Parathyroid adenoma (tissue), 2 donors: ENCODE results near the gene SYT2.

Source experiments
- H2AFZ ChIP-seq: fragments of 300-600 bp; sonication (generic); one replicate; pipeline ENCODE4 v1.7.0; 2017; ENCODE audit warnings: antibody characterized with exemption, mild to moderate bottlenecking
- H3K27ac ChIP-seq: fragments of 300-600 bp; sonication (generic); one replicate; pipeline ENCODE4 v1.7.0; 2017
- H3K27me3 ChIP-seq: fragments of 300-600 bp; sonication (generic); one replicate; pipeline ENCODE4 v1.7.0; 2017; ENCODE audit warnings: low read length; ENCODE audit not compliant: control insufficient read depth, insufficient read depth
- H3K36me3 ChIP-seq: fragments of 300-600 bp; sonication (generic); one replicate; pipeline ENCODE4 v1.7.0; 2017; ENCODE audit warnings: low read length; ENCODE audit not compliant: control insufficient read depth, insufficient read depth
- H3K4me1 ChIP-seq: fragments of 300-600 bp; sonication (generic); one replicate; pipeline ENCODE4 v1.7.0; 2017; ENCODE audit warnings: control low read depth
- H3K4me2 ChIP-seq: fragments of 300-600 bp; sonication (generic); one replicate; pipeline ENCODE4 v1.7.0; 2017; ENCODE audit warnings: low read length
- H3K4me3 ChIP-seq: fragments of 300-600 bp; sonication (generic); one replicate; pipeline ENCODE4 v1.7.0; 2017; ENCODE audit warnings: low read depth, low read length
- H3K79me2 ChIP-seq: fragments of 300-600 bp; sonication (generic); one replicate; pipeline ENCODE4 v1.7.0; 2017; ENCODE audit warnings: control low read depth
- H3K9ac ChIP-seq: fragments of 300-600 bp; sonication (generic); one replicate; pipeline ENCODE4 v1.7.0; 2017; ENCODE audit warnings: mild to moderate bottlenecking
- H3K9me3 ChIP-seq: fragments of 300-600 bp; sonication (generic); one replicate; pipeline ENCODE4 v1.7.0; 2017; ENCODE audit warnings: low read length; ENCODE audit not compliant: control insufficient read depth
- CTCF ChIP-seq: fragments of 300-600 bp; sonication (generic); IDR thresholded peaks from one replicate; pipeline ENCODE4 v1.7.0; 2017; ENCODE audit warnings: antibody characterized with exemption, mild to moderate bottlenecking
- donor health status: primary hyperparathyroidism.

The SYT2 gene

DNA sequence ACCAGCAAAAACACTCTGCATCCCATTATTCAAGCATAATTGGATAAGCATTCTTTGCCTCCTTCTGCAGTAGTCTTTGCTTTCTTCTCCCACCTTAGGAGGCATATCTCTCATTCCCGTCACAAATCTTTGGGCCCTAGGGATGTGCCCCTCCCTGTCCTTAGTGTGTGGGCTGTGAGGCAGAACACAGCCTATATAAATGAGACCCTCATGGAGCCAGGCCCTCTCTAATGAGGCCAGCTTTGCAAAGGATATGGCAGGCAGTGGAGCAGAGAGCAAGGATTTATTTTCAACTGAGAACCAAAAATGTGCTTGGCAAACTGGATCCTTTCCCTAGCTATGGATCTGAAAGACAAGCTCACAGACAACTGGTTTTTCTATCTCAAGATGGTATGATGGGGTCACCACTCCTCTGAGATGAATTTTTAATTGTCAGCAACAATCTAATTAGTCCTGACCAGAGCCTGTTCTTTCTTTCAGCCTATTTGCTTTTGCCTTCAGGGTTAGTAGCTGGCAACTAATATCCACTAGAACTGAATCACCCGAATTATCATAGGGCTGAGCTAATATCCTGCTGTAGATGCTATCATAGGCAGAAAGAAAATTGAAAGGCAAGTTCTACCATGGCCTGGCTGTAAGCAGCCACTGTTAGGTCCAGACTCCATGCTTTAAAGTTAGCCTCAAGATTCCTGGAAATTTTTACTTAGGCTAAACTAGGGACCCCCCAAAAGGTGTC, 134.2 kb downstream of the SYT2 start:
- no peaks in the 10 kb centered on the region for H3K36me3 ChIP-seq
- no peaks in the 10 kb centered on the region for H3K79me2 ChIP-seq
- peaks cover 41% of the 10 kb centered on the region for H3K4me1 ChIP-seq
- no peaks in the 10 kb centered on the region for H3K9me3 ChIP-seq
- peak overlapping the region; percentile 69 for H3K27ac ChIP-seq
- no peaks in the 10 kb centered on the region for H3K27me3 ChIP-seq
- no peak overlapping the region for H3K9ac ChIP-seq
- H2AFZ ChIP-seq, result no peak overlapping the region
- TF ChIP-seq CTCF, result no peak
- no peak overlapping the region for H3K4me3 ChIP-seq
- no peak overlapping the region for H3K4me2 ChIP-seq

- no peaks in the 10 kb centered on the region for H3K36me3 ChIP-seq
- H3K27ac ChIP-seq, result no peak overlapping the region
- no peak for TF ChIP-seq CTCF
- no peaks in the 10 kb centered on the region for H3K79me2 ChIP-seq
- H3K27me3 ChIP-seq, result no peaks in the 10 kb centered on the region
- no peak overlapping the region for H3K4me2 ChIP-seq
- no peak overlapping the region for H3K4me3 ChIP-seq
- H3K9me3 ChIP-seq, result no peaks in the 10 kb centered on the region
- no peak overlapping the region for H3K9ac ChIP-seq
- peaks cover 51% of the 10 kb centered on the region for H3K4me1 ChIP-seq
- no peak overlapping the region for H2AFZ ChIP-seq
These were observed 137.4 kb downstream of the SYT2 start for GRCh38 chr1:202572867-202573266.

GRCh38 chr1:202571719-202572339, 138.4 kb downstream of the SYT2 start:
- Histone ChIP-seq H3K27ac (peak overlapping the region; percentile 94), H3K36me3 (no peaks in the 10 kb centered on the region), H3K9me3 (no peaks in the 10 kb centered on the region), H3K4me2 (no peak overlapping the region), H3K27me3 (no peaks in the 10 kb centered on the region), H3K4me3 (no peak overlapping the region), H3K79me2 (no peaks in the 10 kb centered on the region), H2AFZ (no peak overlapping the region), H3K4me1 (peaks cover 52% of the 10 kb centered on the region), H3K9ac (no peak overlapping the region)
- peak; percentile 67 for TF ChIP-seq CTCF

DNA sequence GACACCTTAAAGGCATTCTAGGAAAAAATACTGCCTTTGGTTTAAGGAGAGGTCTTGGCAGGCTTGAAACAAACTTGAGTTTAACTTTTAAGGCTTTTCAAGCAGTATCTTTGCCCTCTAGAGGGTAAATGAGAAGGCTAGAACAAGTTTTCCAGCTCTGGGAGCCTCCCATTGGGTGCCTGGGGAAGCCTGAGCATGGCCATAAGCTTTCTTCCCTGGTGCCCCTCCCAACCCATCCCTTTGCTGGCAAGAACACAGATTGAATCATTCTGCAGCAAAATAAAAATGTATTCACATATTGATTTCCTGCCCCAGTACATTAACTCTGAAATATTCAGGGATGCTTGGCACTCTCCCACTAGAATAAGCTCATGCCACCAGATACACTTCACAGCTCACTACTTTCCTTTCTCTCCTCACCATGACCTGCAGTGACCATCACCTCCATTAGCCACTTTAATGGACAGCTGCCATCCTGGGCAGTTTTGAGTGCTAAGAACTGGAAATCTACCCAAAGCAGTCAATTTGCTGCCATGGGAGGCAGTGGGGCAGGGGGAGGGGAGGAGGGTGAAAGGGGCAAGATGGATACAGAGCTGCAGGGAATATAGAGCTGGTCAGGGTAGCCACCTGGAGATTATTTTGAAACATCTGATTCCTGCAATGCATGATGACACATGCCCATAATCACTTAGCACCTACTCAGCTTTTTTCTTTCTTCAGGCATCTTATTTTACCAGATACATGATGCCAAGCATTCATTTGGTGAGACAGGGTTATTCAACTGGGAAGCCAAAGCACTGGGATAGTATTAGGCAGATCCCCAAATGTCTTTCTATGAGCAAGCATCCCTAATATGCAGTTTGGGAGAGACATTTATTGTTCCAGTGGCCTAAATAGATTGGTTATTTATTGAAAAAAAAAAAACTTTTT, 140.6 kb downstream of the SYT2 start:
- Histone ChIP-seq H3K9me3 (no peaks in the 10 kb centered on the region), H2AFZ (no peak overlapping the region), H3K9ac (no peak overlapping the region), H3K79me2 (no peaks in the 10 kb centered on the region), H3K4me2 (peak overlapping the region; percentile 34), H3K27ac (peak overlapping the region; percentile 94), H3K4me3 (peak overlapping the region; percentile 39), H3K36me3 (no peaks in the 10 kb centered on the region), H3K27me3 (no peaks in the 10 kb centered on the region), H3K4me1 (peaks cover 41% of the 10 kb centered on the region)
- TF ChIP-seq CTCF, result no peak
